PC-9 (cell line): ENCODE results near the gene ARHGAP26. TPM values are rescaled to one million over a fixed set of nuclear protein-coding genes. Genes with fewer than 3 reads are reported as not detected.

Source experiments
- BruUV-seq: library from RNA; stranded (reverse); fragments of 400-500 nt; replicated peaks from 2 replicates; lab custom pipeline; 2021; lab: Mats Ljungman, UMichigan
- CTCF ChIA-PET: fragments of 300-600 bp; sonication (Branson Sonifier 250); formaldehyde crosslinking; loops from one replicate; lab custom pipeline; 2022; ENCODE audit warnings: antibody characterized with exemption; lab: Charles Lee
- POLR2A ChIA-PET: fragments of 300-600 bp; sonication (Branson Sonifier 250); formaldehyde crosslinking; loops from one replicate; lab custom pipeline; 2022; ENCODE audit warnings: antibody characterized with exemption; ENCODE audit not compliant: unreplicated experiment; lab: Charles Lee
- DNase-seq, 2 experiments: peaks; one replicate each; pipeline versions ENCODE4 v3.0.0 to v3.0.0-alpha.2; 2015 to 2022; ENCODE audit warnings: mixed read lengths in 1 of 2
- H2AFZ ChIP-seq: fragments of 200-600 bp; sonication (generic); 2 replicates; pipeline ENCODE4 v1.8.1; 2017; ENCODE audit warnings: antibody characterized with exemption
- H3F3A ChIP-seq: fragments of 200-600 bp; sonication (generic); 2 replicates; pipeline ENCODE4 v1.8.1; 2017; ENCODE audit warnings: antibody characterized with exemption, mild to moderate bottlenecking, low read depth; ENCODE audit not compliant: insufficient read depth
- H3K27ac ChIP-seq: fragments of 200-600 bp; sonication (generic); 2 replicates; pipeline ENCODE4 v1.6.1; 2016; ENCODE audit warnings: mixed run types
- H3K27me3 ChIP-seq: fragments of 200-600 bp; sonication (generic); 2 replicates; pipeline ENCODE4 v1.6.1; 2016; ENCODE audit warnings: low read depth, mixed run types; ENCODE audit not compliant: insufficient read depth
- H3K36me3 ChIP-seq: fragments of 200-600 bp; sonication (generic); 2 replicates; pipeline ENCODE4 v1.6.1; 2016; ENCODE audit warnings: low read depth, mixed run types
- H3K4me1 ChIP-seq: fragments of 200-600 bp; sonication (generic); replicated peaks from 2 replicates; pipeline ENCODE4 v1.6.1; 2016; ENCODE audit warnings: mixed run types; ENCODE audit not compliant: insufficient read depth
- H3K4me2 ChIP-seq: fragments of 200-600 bp; sonication (generic); 2 replicates; pipeline ENCODE4 v1.6.1; 2017; ENCODE audit warnings: mixed run types
- H3K4me3 ChIP-seq: fragments of 200-600 bp; sonication (generic); 2 replicates; pipeline ENCODE4 v1.6.1; 2016; ENCODE audit warnings: mixed run types
- H3K79me2 ChIP-seq: fragments of 200-600 bp; sonication (generic); 2 replicates; pipeline ENCODE4 v1.6.1; 2017; ENCODE audit warnings: low read depth, mixed run types
- H3K9me2 ChIP-seq: fragments of 200-600 bp; sonication (generic); 2 replicates; pipeline ENCODE4 v1.8.1; 2017; ENCODE audit warnings: mild to moderate bottlenecking; ENCODE audit not compliant: insufficient read depth
- H3K9me3 ChIP-seq: fragments of 200-600 bp; sonication (generic); 2 replicates; pipeline ENCODE4 v1.8.1; 2016; ENCODE audit warnings: low read depth; ENCODE audit not compliant: insufficient read depth
- H4K20me1 ChIP-seq: fragments of 200-600 bp; sonication (generic); 2 replicates; pipeline ENCODE4 v1.8.1; 2017; ENCODE audit not compliant: insufficient read depth
- EZH2 ChIP-seq: fragments of 200-600 bp; sonication (generic); IDR thresholded peaks from 2 replicates; pipeline ENCODE4 v1.8.0; 2017; ENCODE audit warnings: antibody characterized with exemption, low read depth
- intact Hi-C: fragments of 100-400 bp; cut with micrococcal nuclease; formaldehyde crosslinking; loops from one replicate; pipeline ENCODE4 v1.10.0; 2022; ENCODE audit not compliant: unreplicated experiment
- total RNA-seq: library from RNA; stranded (reverse); gene quantifications from 2 replicates; pipeline ENCODE4 v1.2.3, GENCODE V29; 2021
- TF ChIP-seq, protein P1 (sequence below): fragments of 200-600 bp; sonication (generic); conservative IDR thresholded peaks from 2 replicates; pipeline ENCODE4 v1.6.1; 2017; ENCODE audit warnings: mixed run types, antibody characterized with exemption, mild to moderate bottlenecking, moderate library complexity

The ARHGAP26 gene
- total RNA-seq, 1 experiment from 2014 or later, result 29.7 TPM

- Histone ChIP-seq H3K27me3 (no peaks in the 10 kb centered on the region), H3K9me2 (no peaks in the 10 kb centered on the region), H3K4me3 (no peak overlapping the region), H3K36me3 (no peaks in the 10 kb centered on the region), H3K27ac (no peak overlapping the region), H2AFZ (no peak overlapping the region), H4K20me1 (no peaks in the 10 kb centered on the region), H3F3A (no peaks in the 10 kb centered on the region), H3K4me2 (no peak overlapping the region), H3K79me2 (no peaks in the 10 kb centered on the region), H3K9me3 (no peaks in the 10 kb centered on the region), H3K4me1 (no peaks in the 10 kb centered on the region)
- no peak for DNase-seq
- CTCF ChIA-PET, result no interaction called here
- intact Hi-C loops, result no loop called here
- POLR2A ChIA-PET, result no interaction called here
- TF ChIP-seq EZH2, result no peak
- TF ChIP-seq, protein P1, sequence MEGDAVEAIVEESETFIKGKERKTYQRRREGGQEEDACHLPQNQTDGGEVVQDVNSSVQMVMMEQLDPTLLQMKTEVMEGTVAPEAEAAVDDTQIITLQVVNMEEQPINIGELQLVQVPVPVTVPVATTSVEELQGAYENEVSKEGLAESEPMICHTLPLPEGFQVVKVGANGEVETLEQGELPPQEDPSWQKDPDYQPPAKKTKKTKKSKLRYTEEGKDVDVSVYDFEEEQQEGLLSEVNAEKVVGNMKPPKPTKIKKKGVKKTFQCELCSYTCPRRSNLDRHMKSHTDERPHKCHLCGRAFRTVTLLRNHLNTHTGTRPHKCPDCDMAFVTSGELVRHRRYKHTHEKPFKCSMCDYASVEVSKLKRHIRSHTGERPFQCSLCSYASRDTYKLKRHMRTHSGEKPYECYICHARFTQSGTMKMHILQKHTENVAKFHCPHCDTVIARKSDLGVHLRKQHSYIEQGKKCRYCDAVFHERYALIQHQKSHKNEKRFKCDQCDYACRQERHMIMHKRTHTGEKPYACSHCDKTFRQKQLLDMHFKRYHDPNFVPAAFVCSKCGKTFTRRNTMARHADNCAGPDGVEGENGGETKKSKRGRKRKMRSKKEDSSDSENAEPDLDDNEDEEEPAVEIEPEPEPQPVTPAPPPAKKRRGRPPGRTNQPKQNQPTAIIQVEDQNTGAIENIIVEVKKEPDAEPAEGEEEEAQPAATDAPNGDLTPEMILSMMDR, result no peak
- BruUV-seq, result no TSS peak
Measured at GRCh38 chr5:143230676-143230996, 460.5 kb downstream of the ARHGAP26 start.

DNA sequence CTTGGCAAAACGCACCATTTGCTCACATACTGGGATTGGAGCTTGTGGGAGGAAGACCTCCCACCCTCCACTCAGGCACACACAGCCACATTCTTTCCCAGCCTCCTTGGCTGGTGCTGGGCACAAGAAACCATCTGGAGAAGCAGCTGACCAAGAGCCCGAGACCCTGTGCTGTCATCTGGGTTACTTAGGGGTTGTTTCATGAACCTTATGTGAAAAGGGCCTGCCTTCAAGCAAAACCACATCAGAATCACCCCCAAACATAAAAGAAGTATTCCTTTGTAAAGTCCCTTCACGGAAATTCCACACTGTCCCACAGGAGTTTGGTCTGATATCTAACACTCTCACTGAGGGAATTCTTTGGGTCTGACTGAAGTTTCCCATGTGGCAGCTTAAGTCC is 461.2 kb downstream of the ARHGAP26 start:
- Histone ChIP-seq H2AFZ (no peak overlapping the region), H3K9me2 (no peaks in the 10 kb centered on the region), H3K9me3 (no peaks in the 10 kb centered on the region), H3K4me2 (no peak overlapping the region), H3K27me3 (no peaks in the 10 kb centered on the region), H3K4me3 (no peak overlapping the region), H4K20me1 (no peaks in the 10 kb centered on the region), H3F3A (no peaks in the 10 kb centered on the region), H3K27ac (no peak overlapping the region), H3K36me3 (no peaks in the 10 kb centered on the region), H3K79me2 (no peaks in the 10 kb centered on the region), H3K4me1 (no peaks in the 10 kb centered on the region)
- ChIA-PET CTCF (no interaction called here), POLR2A (no interaction called here)
- TF ChIP-seq, protein P1, result no peak
- no peak for TF ChIP-seq EZH2
- DNase-seq, result no peak
- intact Hi-C loops, result no loop called here
- no TSS peak for BruUV-seq

- H3K4me3 ChIP-seq, result no peak overlapping the region
- H2AFZ ChIP-seq, result no peak overlapping the region
- H3K27ac ChIP-seq, result no peak overlapping the region
- no peaks in the 10 kb centered on the region for H3K4me1 ChIP-seq
- no peaks in the 10 kb centered on the region for H3F3A ChIP-seq
- H3K9me3 ChIP-seq, result no peaks in the 10 kb centered on the region; the same call in 1 of the 2 replicates
- ChIA-PET CTCF (no interaction called here), POLR2A (no interaction called here)
- no peak overlapping the region for H3K4me2 ChIP-seq
- H3K79me2 ChIP-seq, result no peaks in the 10 kb centered on the region
- no peaks in the 10 kb centered on the region for H3K36me3 ChIP-seq
- H3K27me3 ChIP-seq, result no peaks in the 10 kb centered on the region
- BruUV-seq, result no TSS peak
- TF ChIP-seq, protein P1, result no peak
- no peak for TF ChIP-seq EZH2
- intact Hi-C loops, result no loop called here
- no peaks in the 10 kb centered on the region for H4K20me1 ChIP-seq
- no peak for DNase-seq
- no peaks in the 10 kb centered on the region for H3K9me2 ChIP-seq
Measured at GRCh38 chr5:143231973-143232812, 462.0 kb downstream of the ARHGAP26 start.
